Liver (tissue), 9 donors: ENCODE data around the gene MARK1. TPM values are rescaled to one million over a fixed set of nuclear protein-coding genes. Genes with fewer than 3 reads are reported as not detected.

ENCODE experiments used
- DNase-seq: peaks from one replicate; pipeline ENCODE4 v3.0.0-alpha.2; 2017; ENCODE audit warnings: low spot score
- H3K27ac ChIP-seq, 2 donors: one replicate each; pipeline ENCODE4 v1.7.0; 2013; ENCODE audit warnings: inconsistent platforms in 2 of 2, low read length in 2 of 2, control low read depth in 1 of 2, low read depth in 1 of 2, mild to moderate bottlenecking in 1 of 2
- H3K27me3 ChIP-seq, 4 donors: one replicate each; pipeline versions ENCODE4 v1.6.1 to v1.7.0; 2013; ENCODE audit warnings: low read length in 3 of 4, inconsistent platforms in 1 of 4, mild to moderate bottlenecking in 1 of 4, moderate library complexity in 1 of 4; ENCODE audit not compliant: control insufficient read depth in 4 of 4, insufficient read depth in 4 of 4
- H3K36me3 ChIP-seq, 4 donors: one replicate each; pipeline versions ENCODE4 v1.6.1 to v1.7.0; 2013; ENCODE audit warnings: low read length in 3 of 4, mild to moderate bottlenecking in 3 of 4, low read depth in 1 of 4, moderate library complexity in 1 of 4; ENCODE audit not compliant: control insufficient read depth in 4 of 4, insufficient read depth in 3 of 4
- H3K4me1 ChIP-seq, 4 donors: one replicate each; pipeline versions ENCODE4 v1.6.1 to v1.7.0; 2013; ENCODE audit warnings: low read length in 3 of 4, mild to moderate bottlenecking in 3 of 4, moderate library complexity in 1 of 4; ENCODE audit not compliant: control insufficient read depth in 4 of 4, insufficient read depth in 4 of 4
- H3K4me3 ChIP-seq, 3 donors: one replicate each; pipeline versions ENCODE4 v1.6.1 to v1.7.0; 2013; ENCODE audit warnings: low read length in 3 of 3, control low read depth in 1 of 3, low read depth in 1 of 3, mild to moderate bottlenecking in 1 of 3
- H3K9ac ChIP-seq, 2 donors: one replicate each; pipeline ENCODE4 v1.7.0; 2013; ENCODE audit warnings: low read length in 2 of 2, mild to moderate bottlenecking in 2 of 2, moderate library complexity in 2 of 2, control low read depth in 1 of 2, low read depth in 1 of 2
- H3K9me3 ChIP-seq, 4 donors: one replicate each; pipeline versions ENCODE4 v1.6.1 to v1.7.0; 2013; ENCODE audit warnings: low read length in 3 of 4; ENCODE audit not compliant: control insufficient read depth in 4 of 4
- ATF3 ChIP-seq: IDR thresholded peaks from 2 replicates; pipeline ENCODE4 v1.6.1; 2016; ENCODE audit warnings: antibody characterized with exemption
- CTCF ChIP-seq: fragments of 150-350 bp; IDR thresholded peaks from 2 replicates; pipeline ENCODE4 v1.5.1; 2017; ENCODE audit warnings: improper control_type of control experiment, low read depth, low read length; ENCODE audit not compliant: missing input control
- EGR1 ChIP-seq, 2 donors: IDR thresholded peaks; 2 replicates each; pipeline ENCODE4 v1.6.1; 2016 to 2018; ENCODE audit warnings: antibody characterized with exemption in 2 of 2, low read depth in 2 of 2
- FOXA1 ChIP-seq: IDR thresholded peaks from 2 replicates; pipeline ENCODE4 v1.6.1; 2016; ENCODE audit warnings: antibody characterized with exemption
- FOXA2 ChIP-seq: IDR thresholded peaks from 2 replicates; pipeline ENCODE4 v1.6.1; 2016; ENCODE audit warnings: antibody characterized with exemption
- GABPA ChIP-seq, 2 donors: IDR thresholded peaks in 1 of 2; conservative IDR thresholded peaks in 1 of 2; 2 replicates each; pipeline ENCODE4 v1.6.1; 2016; ENCODE audit warnings: antibody characterized with exemption in 2 of 2, mild to moderate bottlenecking in 1 of 2, moderate library complexity in 1 of 2
- HNF4A ChIP-seq, 2 donors: conservative IDR thresholded peaks; 2 replicates each; pipeline ENCODE4 v1.6.1; 2016; ENCODE audit warnings: antibody characterized with exemption in 2 of 2, mild to moderate bottlenecking in 2 of 2
- HNF4G ChIP-seq: IDR thresholded peaks from 2 replicates; pipeline ENCODE4 v1.6.1; 2016; ENCODE audit warnings: antibody characterized with exemption
- JUND ChIP-seq, 2 donors: IDR thresholded peaks; 2 replicates each; pipeline ENCODE4 v1.6.1; 2016; ENCODE audit warnings: antibody characterized with exemption in 2 of 2
- NR2F2 ChIP-seq: IDR thresholded peaks from 2 replicates; pipeline ENCODE4 v1.6.1; 2016; ENCODE audit warnings: antibody characterized with exemption
- RAD21 ChIP-seq, 2 donors: IDR thresholded peaks; 2 replicates each; pipeline ENCODE4 v1.6.1; 2016; ENCODE audit warnings: antibody characterized with exemption in 2 of 2, mild to moderate bottlenecking in 2 of 2
- REST ChIP-seq: IDR thresholded peaks from 2 replicates; pipeline ENCODE4 v1.6.1; 2016; ENCODE audit warnings: antibody characterized with exemption, mild to moderate bottlenecking
- RXRA ChIP-seq, 2 donors: IDR thresholded peaks; 2 replicates each; pipeline ENCODE4 v1.6.1; 2017 to 2018; ENCODE audit warnings: antibody characterized with exemption in 2 of 2, mild to moderate bottlenecking in 1 of 2
- SP1 ChIP-seq: IDR thresholded peaks from 2 replicates; pipeline ENCODE4 v1.6.1; 2018; ENCODE audit warnings: antibody characterized with exemption, mild to moderate bottlenecking
- TAF1 ChIP-seq: conservative IDR thresholded peaks from 2 replicates; pipeline ENCODE4 v1.6.1; 2016; ENCODE audit warnings: antibody characterized with exemption, mild to moderate bottlenecking
- YY1 ChIP-seq: IDR thresholded peaks from 2 replicates; pipeline ENCODE4 v1.6.1; 2016; ENCODE audit warnings: antibody characterized with exemption, mild to moderate bottlenecking
- ZBTB33 ChIP-seq: IDR thresholded peaks from 2 replicates; pipeline ENCODE4 v1.6.1; 2016; ENCODE audit warnings: antibody characterized with exemption
- WGBS: extraction: QIAGEN DNeasy Blood & Tissue Kit; methylation state at CpG from one replicate; pipeline ENCODE4 v1.1.7; 2013; 5-methylcytosine and 5-hydroxymethylcytosine counted together
- polyA plus RNA-seq, 2 donors: library from polyadenylated mRNA; stranded (reverse) in 1 of 2; unstranded in 1 of 2; fragments of 200-250 nt in 1 of 2; fragments of >200 nt in 1 of 2; fragmentation: Nextera tagmentation in 1 of 2; extraction: Ambion mirVana in 1 of 2; gene quantifications; one replicate each; pipeline versions ENCODE4 v1.2.1 to v1.2.3, GENCODE V29; 2013 to 2015
- total RNA-seq, 2 donors: library from RNA; depleted of rRNA; stranded (reverse); fragments of >200 nt; gene quantifications; one replicate each; pipeline ENCODE4 v1.2.3, GENCODE V29; 2014
- TF ChIP-seq, protein P1 (sequence below): IDR thresholded peaks from 2 replicates; pipeline ENCODE4 v1.6.1; 2016; ENCODE audit warnings: antibody characterized with exemption
- donor health status: healthy.
- donor health status: healthy.
- donor health status: healthy.
- donor health status: healthy.
- donor health status: healthy.

MARK1 gene
- total and polyA plus RNA-seq, 4 donors, result 0.10 to 0.59 (median 0.25) TPM

DNA sequence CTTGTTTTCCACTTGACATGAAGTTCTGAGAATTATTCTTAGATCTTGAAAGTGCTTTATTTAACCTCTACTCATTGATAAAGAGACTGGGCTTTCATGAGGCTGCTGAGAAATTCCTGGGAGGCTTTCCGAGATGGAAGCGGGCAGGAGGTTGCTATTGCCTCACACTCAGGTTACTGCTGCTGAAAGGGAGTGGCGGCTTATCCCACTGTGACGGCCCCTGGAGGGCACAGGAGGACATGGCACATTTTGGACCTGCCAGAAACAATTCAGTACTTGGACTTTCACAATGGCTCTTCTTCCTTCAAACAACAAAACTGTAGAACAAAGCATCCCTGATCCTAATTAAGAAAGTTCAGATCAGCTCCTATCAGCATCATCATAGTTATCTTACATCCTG, 16.2 kb upstream of the MARK1 start:
- Histone ChIP-seq H3K27me3 (peaks cover 0 to 7% (median 0%) of the 10 kb centered on the region in 4 donors), H3K36me3 (no peaks in the 10 kb centered on the region), H3K9ac (no peak overlapping the region), H3K4me3 (no peak overlapping the region), H3K9me3 (no peaks in the 10 kb centered on the region), H3K27ac (no peak overlapping the region), H3K4me1 (no peaks in the 10 kb centered on the region)
- TF ChIP-seq EGR1 (IDR thresholded peaks at IDR 0.05; ENCODE audit: low read depth in 2 of 2), result no peak
- TF ChIP-seq TAF1, result no peak
- no peak for TF ChIP-seq GABPA (IDR thresholded peaks at IDR 0.05 in 1 of 2, conservative IDR thresholded peaks at IDR 0.05 in 1 of 2)
- WGBS, result 40% methylated on average over 4 of the region's 4 CpGs
- no peak for DNase-seq

- no peak for TF ChIP-seq SP1
- TF ChIP-seq FOXA1, result no peak
- no peak for TF ChIP-seq RXRA (IDR thresholded peaks at IDR 0.05)
- Histone ChIP-seq H3K4me1 (no peaks in the 10 kb centered on the region), H3K27ac (no peak overlapping the region), H3K27me3 (peaks cover 0 to 7% (median 0%) of the 10 kb centered on the region in 4 donors), H3K36me3 (no peaks in the 10 kb centered on the region), H3K9ac (no peak overlapping the region), H3K9me3 (no peaks in the 10 kb centered on the region), H3K4me3 (no peak overlapping the region)
- 94% methylated on average over 4 of the region's 4 CpGs for WGBS
- no peak for DNase-seq
Observed at GRCh38 chr1:220513834-220514233, 14.1 kb upstream of the MARK1 start.

GRCh38 chr1:220514256-220514655, 13.7 kb upstream of the MARK1 start:
- Histone ChIP-seq H3K9me3 (no peaks in the 10 kb centered on the region), H3K27ac (no peak overlapping the region), H3K9ac (no peak overlapping the region), H3K4me3 (no peak overlapping the region), H3K4me1 (no peaks in the 10 kb centered on the region), H3K27me3 (peaks cover 0 to 5% (median 0%) of the 10 kb centered on the region in 4 donors), H3K36me3 (no peaks in the 10 kb centered on the region)
- WGBS, result 87% methylated on average over 2 of the region's 2 CpGs
- TF ChIP-seq YY1, result no peak
- no peak for TF ChIP-seq FOXA2
- TF ChIP-seq CTCF, result no peak
- no peak for TF ChIP-seq JUND (IDR thresholded peaks at IDR 0.05)
- TF ChIP-seq ZBTB33, result no peak
- TF ChIP-seq ATF3, result no peak
- TF ChIP-seq REST, result no peak
- TF ChIP-seq HNF4A (conservative IDR thresholded peaks at IDR 0.05), result no peak
- TF ChIP-seq RAD21 (IDR thresholded peaks at IDR 0.05), result no peak
- TF ChIP-seq HNF4G, result no peak
- TF ChIP-seq TAF1, result no peak
- TF ChIP-seq GABPA (IDR thresholded peaks at IDR 0.05 in 1 of 2, conservative IDR thresholded peaks at IDR 0.05 in 1 of 2), result no peak
- no peak for TF ChIP-seq SP1
- TF ChIP-seq, protein P1, sequence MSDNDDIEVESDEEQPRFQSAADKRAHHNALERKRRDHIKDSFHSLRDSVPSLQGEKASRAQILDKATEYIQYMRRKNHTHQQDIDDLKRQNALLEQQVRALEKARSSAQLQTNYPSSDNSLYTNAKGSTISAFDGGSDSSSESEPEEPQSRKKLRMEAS, result no peak
- no peak for TF ChIP-seq RXRA (IDR thresholded peaks at IDR 0.05)
- TF ChIP-seq EGR1 (IDR thresholded peaks at IDR 0.05; ENCODE audit: low read depth in 2 of 2), result no peak
- TF ChIP-seq NR2F2, result no peak
- DNase-seq, result no peak
